Calu3 (cell line): ENCODE results near the gene ARMC9. TPM values are rescaled to one million over a fixed set of nuclear protein-coding genes. Genes with fewer than 3 reads are reported as not detected.

Source experiments
- BruUV-seq: library from RNA; stranded (reverse); fragments of 400-500 nt; replicated peaks from 2 replicates; lab custom pipeline; 2021; lab: Mats Ljungman, UMichigan
- CTCF ChIA-PET: fragments of 300-600 bp; sonication (Branson Sonifier 250); formaldehyde crosslinking; loops from one replicate; lab custom pipeline; 2022; ENCODE audit warnings: antibody characterized with exemption; lab: Charles Lee
- DNase-seq: peaks from one replicate; pipeline ENCODE4 v3.0.0; 2022
- H3K27ac Mint-ChIP-seq: one replicate; pipeline ENCODE4 v1.8.0; 2022; ENCODE audit warnings: mixed read lengths; ENCODE audit not compliant: unreplicated experiment
- H3K27me3 Mint-ChIP-seq: one replicate; pipeline ENCODE4 v1.8.0; 2022; ENCODE audit warnings: mixed read lengths; ENCODE audit not compliant: unreplicated experiment
- H3K36me3 Mint-ChIP-seq: one replicate; pipeline ENCODE4 v1.8.0; 2022; ENCODE audit warnings: mild to moderate bottlenecking, moderate library complexity, mixed read lengths; ENCODE audit not compliant: insufficient read depth, unreplicated experiment
- H3K4me1 Mint-ChIP-seq: one replicate; pipeline ENCODE4 v1.8.0; 2022; ENCODE audit warnings: mild to moderate bottlenecking, low read depth, mixed read lengths; ENCODE audit not compliant: unreplicated experiment
- H3K4me3 Mint-ChIP-seq: one replicate; pipeline ENCODE4 v1.8.0; 2022; ENCODE audit warnings: mild to moderate bottlenecking, low read depth, moderate library complexity, mixed read lengths; ENCODE audit not compliant: unreplicated experiment
- H3K9me3 Mint-ChIP-seq: one replicate; pipeline ENCODE4 v1.8.0; 2022; ENCODE audit warnings: low read depth, mixed read lengths; ENCODE audit not compliant: unreplicated experiment
- CTCF ChIP-seq: fragments of 200-600 bp; IDR thresholded peaks from one replicate; pipeline ENCODE4 v1.8.0; 2022; ENCODE audit warnings: antibody characterized with exemption; ENCODE audit not compliant: unreplicated experiment
- intact Hi-C: fragments of 100-400 bp; cut with micrococcal nuclease; formaldehyde crosslinking; loops from one replicate; pipeline ENCODE4 v1.10.0; 2022; ENCODE audit not compliant: unreplicated experiment
- total RNA-seq: library from RNA; stranded (reverse); gene quantifications from 2 replicates; pipeline ENCODE4 v1.2.3, GENCODE V29; 2022

Gene ARMC9
- total RNA-seq, 1 experiment from 2014 or later = 13.6 TPM

GRCh38 chr2:231394211-231395141, 196.0 kb downstream of the ARMC9 start:
- H3K4me1 Mint-ChIP-seq = peaks cover 21% of the 10 kb centered on the region
- TF ChIP-seq CTCF = peak; percentile 19
- DNase-seq = no peak
- CTCF ChIA-PET = no interaction called here
- H3K27ac Mint-ChIP-seq = peak overlapping the region; percentile 71
- no peaks in the 10 kb centered on the region for H3K9me3 Mint-ChIP-seq
- peak overlapping the region; percentile 87 for H3K4me3 Mint-ChIP-seq
- peaks cover 12% of the 10 kb centered on the region for H3K27me3 Mint-ChIP-seq
- H3K36me3 Mint-ChIP-seq = peaks cover 28% of the 10 kb centered on the region
- no TSS peak for BruUV-seq
- intact Hi-C loops = no loop called here

GRCh38 chr2:231395188-231396057, 197.0 kb downstream of the ARMC9 start, which contains the start of gene B3GNT7:
Gene B3GNT7 (plus strand): TSS chr2:231395710. CDS start chr2:231395804, 94 bp downstream.
- H3K9me3 Mint-ChIP-seq = no peaks in the 10 kb centered on the region
- peaks cover 30% of the 10 kb centered on the region for H3K4me1 Mint-ChIP-seq
- H3K27ac Mint-ChIP-seq = peak within 1 kb of the TSS; percentile 81
- BruUV-seq = no TSS peak
- H3K36me3 Mint-ChIP-seq = peaks cover 28% of the 10 kb centered on the region
- H3K27me3 Mint-ChIP-seq = peaks cover 12% of the 10 kb centered on the region
- peak within 1 kb of the TSS; percentile 87 for H3K4me3 Mint-ChIP-seq
- intact Hi-C loops = no loop called here
- peak; percentile 47 for DNase-seq
- CTCF ChIA-PET = interaction anchor here (2.0 kb wide), 1 partner anchor 10 kb away, joined by 6 read pairs; no protein-coding TSS in a partner anchor
- TF ChIP-seq CTCF = no peak

- Mint-ChIP-seq H3K27me3 (peaks cover 12% of the 10 kb centered on the region), H3K36me3 (peaks cover 28% of the 10 kb centered on the region), H3K4me3 (peak overlapping the region; percentile 87), H3K9me3 (no peaks in the 10 kb centered on the region), H3K27ac (peak overlapping the region; percentile 81), H3K4me1 (peaks cover 34% of the 10 kb centered on the region)
- intact Hi-C loops = no loop called here
- BruUV-seq = no TSS peak
- TF ChIP-seq CTCF = no peak
- no peak for DNase-seq
- CTCF ChIA-PET = interaction anchor here (0.5 to 2.0 kb wide), 5 partner anchors 8 to 715 kb away, joined by 3 to 6 read pairs (median 4); no protein-coding TSS in a partner anchor
Observed at GRCh38 chr2:231396058-231396821, 197.8 kb downstream of the ARMC9 start.
